HFF-Myc (cell line): ENCODE measurements around the gene CCDC186.

Source experiments
- DNase-seq: peaks from one replicate; pipeline ENCODE4 v3.0.0-alpha.2; 2011; ENCODE audit warnings: low read depth; ENCODE audit errors: extremely low read depth
- H3K4me3 ChIP-seq: replicated peaks from 2 replicates; pipeline ENCODE4 v1.5.1; 2011; ENCODE audit warnings: low read depth, mild to moderate bottlenecking, control low read depth, low read length
- CTCF ChIP-seq: IDR thresholded peaks from 2 replicates; pipeline ENCODE4 v1.5.1; 2012; ENCODE audit warnings: mild to moderate bottlenecking, low read depth, low read length, control low read depth; ENCODE audit errors: missing control alignments

The CCDC186 gene

GRCh38 chr10:114188900-114189299 is 14.9 kb upstream of the CCDC186 start:
- no peak for DNase-seq
- no peak for TF ChIP-seq CTCF

GRCh38 chr10:114188001-114188400 is 14.0 kb upstream of the CCDC186 start:
- no peak for TF ChIP-seq CTCF
- H3K4me3 ChIP-seq: no peak overlapping the region
- no peak for DNase-seq

More at GRCh38 chr10:114188900-114189299, 14.9 kb upstream of the CCDC186 start:
- no peak overlapping the region for H3K4me3 ChIP-seq

GRCh38 chr10:114184276-114184675 is 10.3 kb upstream of the CCDC186 start:
- DNase-seq: no peak
- no peak for TF ChIP-seq CTCF
- H3K4me3 ChIP-seq: no peak overlapping the region

- no peak for TF ChIP-seq CTCF
- no peak overlapping the region for H3K4me3 ChIP-seq
- no peak for DNase-seq
These were observed 9.6 kb upstream of the CCDC186 start for GRCh38 chr10:114183563-114183962.

- H3K4me3 ChIP-seq: no peak overlapping the region
- no peak for DNase-seq
- TF ChIP-seq CTCF: no peak
These were observed 8.0 kb upstream of the CCDC186 start for GRCh38 chr10:114181971-114182370.

GRCh38 chr10:114180937-114181336 is 6.9 kb upstream of the CCDC186 start:
- DNase-seq: no peak
- no peak for TF ChIP-seq CTCF
- no peak overlapping the region for H3K4me3 ChIP-seq

GRCh38 chr10:114179747-114180146 is 5.7 kb upstream of the CCDC186 start:
- DNase-seq: no peak
- H3K4me3 ChIP-seq: peak overlapping the region; percentile 26
- no peak for TF ChIP-seq CTCF
